ENCODE results near the gene GMEB2.
"Not testable (repeated sequence)": the region's sequence is repeated elsewhere in the genome, so short reads cannot be mapped to it uniquely, and the experiment has no call there.

The GMEB2 gene

GRCh38 chr20:63587776-63588591 lies 38.9 kb downstream of the GMEB2 start:
- no peak for DNase-seq

- DNase-seq: no peak
These were observed 39.6 kb downstream of the GMEB2 start for GRCh38 chr20:63587256-63587655.

GRCh38 chr20:63586797-63587196 lies 40.1 kb downstream of the GMEB2 start:
- DNase-seq: no peak

- no peak for DNase-seq
These were observed 41.0 kb downstream of the GMEB2 start for GRCh38 chr20:63585616-63586565.

GRCh38 chr20:63582382-63583063 lies 44.4 kb downstream of the GMEB2 start:
- no peak for DNase-seq

- peak; percentile 46 to 78 for DNase-seq
These were observed 46.0 kb downstream of the GMEB2 start for GRCh38 chr20:63580796-63581461.

- DNase-seq: no peak
These were observed 47.7 kb downstream of the GMEB2 start for GRCh38 chr20:63579017-63579694.

GRCh38 chr20:63578224-63579016 lies 48.5 kb downstream of the GMEB2 start:
- peak in 1 of 2 experiments; percentile 34 for DNase-seq

- DNase-seq: no peak
These were observed 49.5 kb downstream of the GMEB2 start for GRCh38 chr20:63577317-63577894.

GRCh38 chr20:63576311-63576710 lies 50.6 kb downstream of the GMEB2 start:
- DNase-seq: no peak

- no peak for DNase-seq
These were observed 51.8 kb downstream of the GMEB2 start for GRCh38 chr20:63574829-63575743.

- DNase-seq: peak in 1 of 2 experiments; percentile 80
These were observed 52.6 kb downstream of the GMEB2 start, which contains the start of gene HELZ2 for GRCh38 chr20:63574156-63574828. Gene HELZ2, minus strand, starts transcription at chr20:63574239. Its CDS starts 1,854 bp downstream, at chr20:63572385.

- DNase-seq: no peak
These were observed 53.2 kb downstream of the GMEB2 start for GRCh38 chr20:63573647-63574131.

GRCh38 chr20:63572788-63573646 lies 53.9 kb downstream of the GMEB2 start:
- peak in 1 of 2 experiments; percentile 54 for DNase-seq

- peak in 1 of 2 experiments; percentile 46 for DNase-seq
These were observed 54.7 kb downstream of the GMEB2 start for GRCh38 chr20:63572071-63572787.

- DNase-seq: not testable (repeated sequence)
These were observed 55.8 kb downstream of the GMEB2 start for GRCh38 chr20:63571087-63571478.
